Measurements from ENCODE around the gene SHD.
A peak's percentile ranks its signal among the peaks of the same experiment; 100 is the strongest.

SHD gene

DNA sequence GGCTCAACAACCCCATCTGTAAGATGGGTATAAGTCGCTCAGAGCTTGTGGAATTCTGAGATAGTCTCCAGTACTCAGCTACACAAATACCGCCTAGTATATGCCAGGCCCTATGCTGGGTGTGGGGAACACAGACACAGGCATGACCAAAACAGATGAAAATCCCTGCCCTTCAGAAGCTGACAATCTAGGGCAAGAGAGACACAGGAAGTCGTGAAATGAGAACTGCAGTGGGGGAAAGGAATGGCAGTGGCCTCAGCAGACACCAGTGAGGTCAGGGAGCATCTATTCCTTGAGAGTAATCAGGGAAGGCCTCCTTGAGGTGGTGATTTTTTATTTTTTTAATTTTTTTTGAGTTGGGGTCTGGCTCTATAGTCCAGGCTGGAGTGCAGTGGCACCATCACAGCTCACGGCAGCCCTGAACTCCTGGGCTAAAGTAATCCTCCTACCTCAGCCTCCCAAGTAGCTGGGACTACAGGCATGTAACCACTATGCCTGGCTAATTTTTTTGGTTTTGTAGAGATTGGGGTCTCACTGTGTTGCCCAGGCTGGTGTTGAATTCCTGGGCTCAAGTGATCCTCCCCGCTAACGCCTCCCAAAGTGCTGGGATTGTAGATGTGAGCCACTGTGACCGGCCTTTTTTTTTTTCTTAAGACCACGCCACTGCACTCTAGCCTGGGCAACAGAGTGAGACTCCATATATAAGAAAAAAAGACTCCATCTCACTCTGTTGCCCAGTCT, 19.9 kb downstream of the SHD start:
- DNase-seq: no peak

DNA sequence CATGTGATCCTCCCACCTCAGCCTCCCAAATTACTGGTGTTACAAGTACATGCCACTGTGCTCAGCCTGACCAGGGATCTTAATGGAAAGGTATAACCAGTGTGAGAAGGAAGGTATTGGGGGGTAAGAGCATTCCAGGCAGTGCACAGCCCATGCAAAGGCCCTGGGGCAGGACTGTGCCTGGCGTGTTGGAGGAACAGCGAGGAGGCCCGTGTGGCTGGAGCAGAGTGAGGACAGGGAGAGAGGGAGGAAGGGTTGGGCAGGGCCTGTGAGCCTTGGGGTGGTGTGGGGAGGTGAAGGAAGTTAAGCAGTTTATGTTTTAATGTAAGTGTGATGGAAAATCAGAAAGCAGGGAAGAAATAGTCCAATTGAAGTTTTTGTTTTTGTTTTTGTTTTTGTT, 21.5 kb downstream of the SHD start:
- no peak for DNase-seq

DNA sequence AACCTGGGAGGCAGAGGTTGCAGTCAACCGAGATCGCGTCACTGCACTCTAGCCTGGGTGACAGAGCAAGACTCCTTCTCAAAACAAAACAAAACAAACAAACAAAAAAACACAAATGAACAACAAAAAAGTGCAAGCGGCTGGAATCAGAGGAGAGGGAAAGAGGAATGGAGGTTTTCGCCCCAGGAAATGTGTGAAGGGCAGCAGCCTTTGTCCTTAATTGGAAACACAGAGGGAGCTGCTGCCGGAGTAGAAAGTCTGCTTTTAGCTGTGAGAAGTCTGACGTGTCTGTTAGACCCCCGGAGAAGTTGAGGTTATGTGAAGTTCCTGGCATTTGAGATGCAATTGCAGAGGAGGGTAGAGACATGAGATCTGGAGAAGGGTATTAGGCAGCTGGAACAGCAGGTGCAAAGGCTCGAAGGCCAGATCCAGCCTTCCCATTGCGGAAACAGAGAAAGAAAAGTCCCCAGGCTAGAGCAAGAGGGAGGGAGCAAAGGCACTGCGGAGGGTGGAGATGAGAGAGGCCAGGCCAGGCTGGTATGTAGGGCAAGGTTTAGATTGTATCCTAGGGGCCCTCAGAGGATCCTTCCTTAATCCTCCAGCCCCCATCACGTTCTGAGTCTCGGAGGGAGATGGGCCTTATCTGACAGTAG, 22.6 kb downstream of the SHD start:
- DNase-seq: no peak

DNA sequence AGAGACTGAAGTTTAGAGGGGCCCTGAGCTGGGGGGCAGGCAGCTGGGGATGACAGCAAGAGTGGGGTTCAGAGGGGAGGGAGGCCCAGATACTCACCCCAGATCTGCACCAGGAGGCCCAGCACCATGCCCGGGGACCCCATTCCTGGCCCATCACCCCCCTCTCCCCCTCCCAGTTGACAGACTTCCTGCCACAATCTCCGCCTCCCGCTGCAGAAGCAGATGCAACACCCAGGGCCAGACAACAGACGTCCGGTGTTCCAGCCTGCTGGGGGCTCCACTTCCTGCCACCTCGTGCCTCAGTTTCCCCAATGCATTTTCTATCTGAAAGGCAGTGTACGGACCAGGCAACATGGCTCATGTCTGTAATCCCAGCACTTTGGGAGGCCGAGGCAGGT, 23.2 kb downstream of the SHD start, which contains the start of gene TMIGD2:
TMIGD2 (minus strand) TSS at position 147 of the 398 bp plus-strand sequence; CDS start at position 143, 4 bp downstream.
- DNase-seq: no peak

DNA sequence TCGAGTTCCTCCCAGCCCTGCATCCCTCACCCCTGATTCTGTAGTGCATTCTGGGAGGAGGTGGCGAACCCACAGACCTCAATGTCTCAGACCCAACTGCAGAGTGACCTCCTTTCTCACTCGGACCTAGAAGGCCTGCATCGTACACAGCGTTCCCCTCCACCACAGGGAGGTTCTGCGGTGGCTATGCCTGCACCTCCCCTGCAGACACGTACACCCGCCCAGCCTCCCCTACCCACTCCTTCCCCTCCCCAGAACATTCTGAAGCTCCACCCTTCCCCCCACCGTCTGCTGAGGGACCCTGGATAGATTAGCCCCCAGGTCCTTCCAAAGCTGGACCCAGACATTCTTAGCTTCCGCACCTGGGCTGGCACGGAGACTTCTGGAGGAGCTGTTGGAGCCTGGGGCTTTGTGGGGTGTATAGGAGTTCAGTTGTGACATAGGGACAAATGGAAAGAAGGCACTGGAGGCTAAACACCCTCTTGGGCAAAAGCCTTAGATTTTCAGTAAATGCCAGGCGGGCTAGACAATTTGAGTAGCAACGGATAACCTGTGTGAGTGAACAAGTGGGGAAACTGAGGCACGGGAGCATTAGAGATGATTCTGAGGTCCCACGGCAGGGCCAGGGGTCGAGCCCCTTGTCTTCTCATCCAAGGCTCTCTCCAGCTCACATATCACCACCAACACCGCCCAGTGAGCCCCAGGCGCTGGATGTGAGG, 24.9 kb downstream of the SHD start:
- no peak for DNase-seq

DNA sequence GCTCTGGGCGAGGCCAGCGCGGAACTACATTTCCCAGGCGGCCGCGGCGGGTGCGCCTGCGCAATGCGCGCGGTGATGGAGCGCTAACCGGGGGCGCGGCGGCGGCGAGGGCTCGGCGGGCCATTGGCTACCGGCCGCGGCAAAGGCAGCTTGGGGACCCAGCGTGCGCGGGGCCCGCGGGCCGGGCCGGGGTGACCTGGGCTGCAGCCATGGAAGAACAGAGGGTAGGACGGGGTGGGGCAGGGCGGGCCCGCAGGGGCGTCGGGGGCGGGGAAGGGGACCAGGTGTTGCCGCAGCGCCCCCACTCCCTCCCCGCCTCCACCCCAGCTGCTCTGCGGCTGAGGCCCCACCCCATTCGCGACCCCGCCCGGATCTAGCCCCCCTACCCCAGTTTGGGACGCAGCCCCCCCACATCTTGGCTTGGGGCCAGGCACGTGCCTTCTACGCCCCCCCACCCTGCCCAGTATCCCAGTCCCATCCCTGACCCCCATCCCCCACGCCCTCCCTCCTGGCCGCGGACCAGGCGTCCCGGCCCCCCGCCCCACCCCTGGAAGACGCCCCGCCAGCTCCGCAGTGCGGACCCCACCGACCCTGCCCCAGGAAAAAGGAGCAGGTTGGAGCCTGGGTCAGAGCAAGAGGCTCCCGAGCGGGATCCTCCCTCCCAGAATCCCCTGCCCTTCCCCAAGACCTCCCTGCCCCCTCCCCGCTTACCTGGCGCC, 25.6 kb downstream of the SHD start, which contains the start of gene FSD1:
FSD1 (plus strand) TSS at position 61 of the 719 bp plus-strand sequence; CDS start at position 210, 149 bp downstream.
- DNase-seq: peak; percentile 12 to 19

DNA sequence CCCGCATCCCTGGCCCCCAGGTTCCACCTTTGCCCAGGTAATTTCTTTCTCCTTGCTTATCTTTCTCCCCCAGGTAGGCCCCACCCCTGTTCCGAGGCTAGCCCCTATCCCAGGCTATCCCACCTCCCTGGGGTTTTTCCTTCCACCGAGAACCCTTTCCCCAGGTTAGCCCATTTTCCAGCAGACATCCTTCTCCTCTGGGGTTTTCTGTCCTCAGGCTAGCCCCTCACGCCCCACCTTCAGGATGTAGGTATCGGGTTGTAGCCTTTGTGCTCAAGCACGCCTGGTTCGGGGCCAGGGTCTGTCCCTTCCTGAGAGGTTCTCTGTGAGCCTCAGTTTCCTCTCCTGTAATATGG, 26.2 kb downstream of the SHD start:
- DNase-seq: no peak

DNA sequence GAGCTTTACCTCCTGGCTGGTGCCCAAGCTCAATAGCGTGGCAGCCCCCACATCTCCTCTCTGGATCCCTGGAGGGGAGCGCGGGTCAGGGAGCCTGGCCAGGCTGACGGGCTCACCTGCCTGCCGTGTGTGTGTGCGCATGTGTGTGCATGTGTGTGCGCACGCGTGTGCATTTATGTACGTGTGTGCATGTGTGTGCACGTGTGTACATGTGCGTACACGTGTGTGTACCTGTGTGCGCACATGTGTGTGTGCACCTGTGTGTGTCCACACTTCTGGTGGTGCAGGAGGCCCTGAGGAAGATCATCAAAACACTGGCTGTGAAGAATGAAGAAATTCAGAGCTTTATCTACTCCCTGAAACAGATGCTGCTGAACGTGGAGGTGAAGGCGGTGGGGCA, 26.6 kb downstream of the SHD start:
- no peak for DNase-seq

DNA sequence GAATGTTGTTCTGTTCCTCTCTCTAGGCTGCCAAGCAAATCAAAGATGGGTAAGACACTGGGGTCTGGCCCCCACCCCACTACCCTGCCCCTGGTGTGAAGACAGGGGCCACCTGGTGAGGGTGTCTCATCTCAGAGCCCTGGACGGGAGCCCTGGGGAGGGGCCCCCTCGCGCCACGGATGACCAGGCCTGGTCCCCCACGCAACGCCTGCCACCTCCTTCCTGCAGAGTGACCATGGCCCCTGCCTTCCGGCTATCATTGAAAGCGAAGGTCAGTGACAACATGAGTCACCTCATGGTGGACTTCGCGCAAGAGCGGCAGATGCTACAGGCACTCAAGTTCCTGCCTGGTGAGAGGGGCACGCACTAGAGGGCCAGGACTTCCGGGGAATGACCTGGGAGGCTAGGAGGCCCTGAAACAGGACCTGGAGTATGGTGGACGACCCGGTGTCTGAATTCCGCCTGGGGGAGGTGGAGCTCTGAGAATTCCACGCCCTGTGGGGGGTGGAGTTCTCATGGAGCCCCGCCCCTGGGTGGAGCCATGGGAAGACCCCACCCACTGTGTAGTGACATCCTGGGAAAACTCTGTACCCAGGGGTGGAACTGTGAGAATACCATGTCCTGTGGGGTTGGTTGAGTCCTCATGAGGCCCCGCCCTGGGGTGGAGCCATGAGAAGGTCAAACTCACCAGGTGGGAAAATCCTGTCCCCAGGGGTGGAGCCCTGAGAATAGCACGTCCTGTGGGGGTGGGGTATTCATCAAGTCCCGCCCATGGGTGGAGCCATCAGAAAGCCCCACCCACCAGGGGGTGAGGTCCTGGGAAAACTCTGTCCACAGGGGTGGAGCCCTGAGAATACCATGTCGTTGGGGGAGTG, 31.4 kb downstream of the SHD start:
- no peak for DNase-seq

DNA sequence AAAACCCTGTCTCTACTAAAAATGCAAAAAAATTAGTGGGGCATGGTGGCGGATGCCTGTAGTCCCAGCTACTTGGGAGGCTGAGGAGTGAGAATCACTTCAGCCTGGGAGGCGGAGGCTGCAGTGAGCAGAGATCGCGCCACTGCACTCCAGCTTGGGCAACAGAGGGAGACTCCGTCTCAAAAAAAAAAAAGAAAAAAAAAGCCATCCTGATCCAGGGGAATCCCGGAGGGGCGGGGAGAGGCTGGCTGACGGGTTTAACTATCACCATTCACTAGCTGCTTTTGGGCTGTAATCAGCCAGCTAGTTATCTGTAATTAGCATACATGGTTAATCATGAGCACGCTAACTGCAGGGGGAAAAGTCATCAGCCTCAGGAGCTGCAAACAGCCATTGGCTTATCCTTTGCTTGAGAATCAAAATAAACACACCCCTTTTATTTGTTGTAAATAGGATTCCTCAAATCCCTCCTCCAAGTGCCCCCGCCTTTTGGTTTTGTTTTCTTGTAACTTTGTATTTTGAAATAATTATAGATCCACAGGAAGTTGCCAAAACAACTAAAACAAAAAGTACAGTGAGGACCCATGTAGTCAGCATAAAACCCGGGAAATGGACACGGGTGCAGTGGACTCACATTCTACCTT, 34.9 kb downstream of the SHD start:
- DNase-seq: peak; percentile 15 to 33

DNA sequence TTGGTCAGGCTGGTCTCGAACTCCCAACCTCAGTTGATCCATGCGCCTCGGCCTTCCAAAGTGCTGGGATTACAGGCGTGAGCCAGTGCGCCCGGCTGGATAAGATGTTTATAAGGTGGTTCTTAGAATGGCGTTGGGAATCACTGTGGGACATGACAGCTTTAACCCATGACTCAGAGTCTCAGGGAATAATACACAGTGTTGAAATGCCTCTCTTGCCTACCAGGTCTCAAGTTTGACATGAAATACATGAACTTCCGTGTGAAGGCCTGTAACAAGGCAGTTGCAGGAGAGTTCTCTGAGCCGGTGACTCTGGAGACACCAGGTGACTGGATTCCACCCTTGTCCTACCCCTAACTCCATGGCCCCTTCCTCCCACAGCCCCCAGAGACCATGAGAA, 37.9 kb downstream of the SHD start:
- DNase-seq: peak in 1 of 2 donors; percentile 19

DNA sequence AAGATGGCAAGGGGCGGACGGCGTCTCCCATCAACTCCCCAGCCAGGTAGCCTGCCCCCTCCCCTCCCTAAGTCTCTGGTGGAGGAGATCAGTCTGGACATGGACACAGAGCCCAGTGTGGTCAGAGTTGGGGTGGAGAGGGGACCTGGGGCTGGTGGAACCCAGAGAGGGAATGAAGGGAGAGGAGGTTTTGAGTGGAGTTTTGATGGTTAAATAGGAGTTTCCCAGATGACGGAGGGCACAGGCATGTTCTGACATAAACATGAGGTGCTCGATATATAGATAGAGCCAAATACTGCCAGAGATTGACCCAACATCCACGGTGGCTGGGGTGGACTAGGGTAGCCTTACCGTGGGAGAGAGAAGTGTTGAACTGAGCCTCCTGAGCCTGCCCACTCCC, 39.4 kb downstream of the SHD start:
- no peak for DNase-seq

DNA sequence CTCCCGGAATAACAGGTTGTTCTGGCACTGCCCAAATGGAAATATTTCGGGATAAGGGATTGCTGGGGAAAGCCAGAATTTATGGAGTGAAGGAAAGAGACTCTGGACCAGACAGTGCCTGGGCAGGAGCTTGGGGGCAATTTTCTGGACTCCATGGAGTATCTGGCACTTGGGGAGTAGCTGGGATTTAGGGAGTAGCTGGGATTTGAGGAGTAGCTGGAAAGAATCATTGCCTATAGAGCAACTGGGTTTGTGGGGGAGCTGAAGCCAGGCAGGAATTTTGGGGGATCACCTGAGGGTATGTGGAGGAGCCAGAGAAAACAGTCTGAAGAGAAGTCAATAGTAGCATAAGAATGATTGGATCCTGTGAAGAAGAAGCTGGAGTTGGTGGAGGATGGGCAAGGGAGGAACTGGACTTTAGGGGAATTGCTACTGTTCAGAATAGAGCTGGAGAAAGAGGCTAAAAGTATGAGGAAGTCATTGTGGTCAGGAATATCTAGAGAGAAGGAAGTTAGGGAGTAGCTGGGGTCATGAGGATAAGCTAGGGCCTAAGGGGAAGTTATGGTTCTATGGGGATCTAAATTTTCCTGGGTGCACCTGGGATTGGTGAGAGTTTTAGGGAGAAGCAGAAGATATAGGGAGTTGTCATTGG, 40.1 kb downstream of the SHD start:
- peak; percentile 72 to 74 for DNase-seq

DNA sequence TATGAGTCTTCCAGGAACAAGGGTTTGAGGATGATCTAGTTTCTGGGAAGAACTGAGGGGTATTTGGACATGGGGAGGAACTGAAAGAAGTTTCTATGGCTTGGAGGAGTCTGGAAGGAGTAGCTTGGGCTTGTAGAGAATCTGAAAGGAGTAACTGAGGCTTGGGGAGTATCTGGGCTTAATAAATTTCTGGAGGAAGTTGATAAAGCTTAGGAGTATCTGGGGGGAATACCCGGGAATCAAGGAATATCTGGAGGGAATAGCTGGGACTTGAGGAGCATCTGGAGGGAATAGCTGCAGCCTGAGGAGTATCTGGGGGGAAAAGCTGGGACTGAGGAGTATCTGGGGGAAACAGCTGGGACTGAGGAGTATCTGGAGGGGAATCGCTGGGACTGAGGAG, 41.4 kb downstream of the SHD start:
- DNase-seq: no peak

DNA sequence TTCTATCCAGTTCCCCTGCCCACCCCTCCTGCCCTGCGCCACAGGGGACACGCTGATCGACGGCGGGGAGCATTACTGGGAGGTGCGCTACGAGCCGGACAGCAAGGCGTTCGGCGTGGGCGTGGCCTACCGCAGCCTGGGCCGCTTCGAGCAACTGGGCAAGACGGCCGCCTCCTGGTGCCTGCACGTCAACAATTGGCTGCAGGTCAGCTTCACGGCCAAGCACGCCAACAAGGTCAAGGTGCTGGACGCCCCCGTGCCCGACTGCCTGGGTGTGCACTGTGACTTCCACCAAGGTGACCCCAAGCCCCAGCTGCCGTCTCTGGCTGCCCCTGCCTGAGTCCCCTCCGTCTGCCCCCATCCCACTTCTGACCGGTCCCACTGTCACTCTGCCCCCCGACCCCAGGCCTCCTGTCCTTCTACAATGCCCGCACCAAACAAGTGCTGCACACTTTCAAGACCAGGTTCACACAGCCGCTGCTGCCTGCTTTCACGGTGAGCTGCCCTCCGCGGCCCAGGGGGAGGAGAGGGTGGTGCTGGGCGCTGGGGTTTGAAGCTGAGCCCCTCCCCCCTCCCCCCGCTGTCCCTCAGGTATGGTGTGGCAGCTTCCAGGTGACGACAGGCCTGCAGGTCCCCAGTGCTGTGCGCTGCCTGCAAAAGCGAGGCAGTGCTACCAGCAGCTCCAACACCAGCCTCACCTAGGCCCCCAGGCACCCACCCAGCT, 44.0 kb downstream of the SHD start:
- no peak for DNase-seq

DNA sequence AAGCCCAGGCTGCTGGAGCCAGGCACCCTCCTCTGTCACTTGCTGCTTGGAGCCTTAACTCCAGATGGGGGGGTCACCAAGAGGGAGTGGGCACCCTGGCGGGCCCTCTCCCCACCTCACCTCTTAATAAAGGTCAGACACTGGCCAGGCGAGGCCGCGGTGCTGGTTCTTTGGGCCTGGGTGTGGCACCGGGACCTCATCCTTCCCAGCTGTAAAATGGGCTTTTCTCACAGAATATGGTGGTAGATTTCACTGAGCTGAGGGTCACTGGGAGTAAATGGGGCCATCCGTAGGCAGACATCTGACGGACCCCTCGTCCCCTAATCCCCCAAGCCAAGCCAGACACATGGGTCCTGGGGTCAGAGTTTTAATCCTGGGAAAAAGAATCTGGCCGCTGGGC, 44.6 kb downstream of the SHD start:
- no peak for DNase-seq

DNA sequence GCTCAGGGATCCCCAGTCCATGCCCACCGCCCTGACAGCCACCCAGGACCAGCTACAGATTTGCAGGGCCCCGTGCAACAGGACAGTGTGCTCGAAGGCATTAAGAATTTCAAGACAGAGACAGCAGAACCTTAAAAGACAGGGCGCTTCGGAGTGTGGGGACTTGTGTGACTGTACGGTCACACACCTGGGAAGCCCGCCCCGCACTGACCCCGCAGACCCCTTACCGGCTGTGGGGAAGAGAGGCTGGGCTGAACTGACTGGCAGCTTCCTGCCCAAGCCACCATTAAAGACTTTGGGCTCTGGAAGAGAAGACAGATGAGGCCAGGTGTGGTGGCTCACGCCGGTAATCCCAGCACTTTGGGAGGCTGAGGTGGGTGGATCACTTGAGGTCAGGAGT, 45.2 kb downstream of the SHD start:
- DNase-seq: no peak

DNA sequence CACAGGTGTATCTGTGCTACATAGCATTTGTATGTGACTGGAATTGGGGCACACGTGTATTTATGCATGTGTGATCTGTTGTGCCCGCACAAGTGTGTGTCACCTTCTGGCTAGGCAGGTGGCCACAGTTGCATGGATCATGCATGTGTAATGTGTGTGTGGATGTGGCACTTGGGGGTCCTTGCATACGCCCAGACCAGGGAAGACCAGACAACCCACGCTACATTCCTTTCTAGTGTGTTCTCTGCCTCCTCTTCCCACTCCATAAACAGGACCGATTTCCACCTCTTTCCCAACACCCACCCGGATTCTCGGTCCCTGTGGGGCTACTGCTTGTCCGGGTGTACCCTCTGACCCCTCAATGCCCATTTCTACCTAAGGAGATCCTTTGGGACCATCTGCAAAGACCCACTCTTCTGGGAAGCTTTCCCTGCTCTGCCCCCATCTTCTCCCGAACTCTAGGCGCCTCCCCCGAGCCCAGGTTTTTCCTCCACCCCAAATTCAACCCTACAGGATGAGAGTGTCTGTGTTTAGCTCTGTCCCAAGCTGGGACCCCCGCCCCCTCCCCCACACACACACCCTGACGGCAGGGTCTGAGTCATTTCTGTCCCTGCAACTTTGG, 47.3 kb downstream of the SHD start:
- no peak for DNase-seq

DNA sequence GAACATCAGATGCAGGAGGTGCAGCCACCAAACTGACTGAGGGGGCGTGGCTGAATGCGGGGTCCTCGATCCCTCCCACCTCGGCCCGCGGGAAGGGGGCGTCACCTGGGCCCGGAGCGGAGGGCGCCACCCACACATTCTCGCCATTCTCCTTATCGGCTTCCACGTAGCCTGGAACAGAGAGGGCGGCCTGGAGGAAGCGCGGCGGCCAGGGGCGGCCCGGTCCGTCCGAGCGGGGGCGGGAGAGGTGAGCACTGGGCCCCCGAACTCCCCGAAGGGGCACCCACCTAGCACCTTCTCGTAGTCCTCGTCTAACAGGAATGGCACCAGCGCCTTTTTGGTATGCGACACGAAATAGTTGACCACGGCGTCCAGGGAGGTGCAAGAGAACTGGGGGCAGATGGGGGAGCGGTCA, 47.8 kb downstream of the SHD start:
- no peak for DNase-seq

Measured in inflammatory macrophage (primary cell).